ENCODE results near the gene HOXB2.

The HOXB2 gene

DNA sequence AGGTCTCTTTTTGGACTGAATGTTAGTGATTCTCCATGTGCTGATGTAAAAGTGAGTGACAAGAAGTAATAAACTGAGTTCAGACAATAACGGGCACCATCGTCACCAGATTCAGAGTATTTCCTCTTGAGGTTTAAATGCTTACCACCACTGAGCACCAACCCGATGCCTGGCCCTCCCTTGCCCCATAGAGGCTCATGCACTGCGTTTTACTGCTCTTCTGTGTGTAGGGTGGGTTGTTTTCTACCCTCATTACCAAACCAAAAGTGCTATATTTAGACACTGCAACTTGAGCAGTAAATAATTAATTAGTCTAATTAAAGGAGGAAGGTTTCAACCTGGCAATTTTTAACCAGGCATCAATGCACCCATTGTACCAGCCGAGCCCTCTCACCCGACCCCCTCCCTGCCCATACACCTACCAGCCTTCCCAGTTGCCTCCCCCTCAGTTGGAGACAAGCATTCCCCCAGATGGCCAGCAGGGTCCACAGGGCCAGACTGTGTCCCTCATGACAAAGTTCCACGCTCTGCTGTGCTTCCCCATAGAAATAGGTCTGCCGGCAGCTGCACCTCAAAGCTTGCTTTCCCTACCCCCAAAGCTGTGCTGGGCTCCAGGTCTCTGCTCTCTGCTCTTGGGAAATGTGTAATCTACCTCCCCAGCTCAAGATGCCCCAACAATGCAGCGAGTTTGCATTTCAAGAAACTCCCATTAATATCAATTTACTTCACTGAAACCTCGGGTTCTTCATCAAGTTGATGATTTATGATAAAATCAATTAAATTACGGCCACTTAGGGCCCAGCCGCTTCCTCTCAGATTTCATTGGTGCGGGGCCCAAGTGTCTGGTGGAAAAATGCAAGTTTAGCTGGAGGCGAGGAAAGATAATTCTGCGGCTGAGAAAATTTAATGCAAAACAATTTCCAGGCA, 17.2 kb upstream of the HOXB2 start:
- peak overlapping the region; percentile 88 to 100 (median 99) for H3K27ac Mint-ChIP-seq
- H3K27me3 Mint-ChIP-seq (ENCODE audit: low read depth) = peaks cover 19% of the 10 kb centered on the region
- H3K4me1 Mint-ChIP-seq = peaks cover 63% of the 10 kb centered on the region
- peak; percentile 36 to 56 (median 49) for TF ChIP-seq CTCF (IDR thresholded peaks at IDR 0.05; ENCODE audit: unreplicated experiment in 3 of 3)
- no peaks in the 10 kb centered on the region for H3K36me3 Mint-ChIP-seq (ENCODE audit: low read depth)
- no peaks in the 10 kb centered on the region for H3K9me3 Mint-ChIP-seq
- H3K4me3 Mint-ChIP-seq = peak overlapping the region; percentile 69 to 82 (median 82)

GRCh38 chr17:48559840-48560817, 15.2 kb upstream of the HOXB2 start:
- no peaks in the 10 kb centered on the region for H3K36me3 Mint-ChIP-seq (ENCODE audit: low read depth)
- H3K4me1 Mint-ChIP-seq = peaks cover 82% of the 10 kb centered on the region
- peaks cover 22% of the 10 kb centered on the region for H3K27me3 Mint-ChIP-seq (ENCODE audit: low read depth)
- peak overlapping the region; percentile 56 to 78 (median 65) for H3K4me3 Mint-ChIP-seq
- peak overlapping the region; percentile 97 to 100 (median 99) for H3K27ac Mint-ChIP-seq
- no peak for TF ChIP-seq CTCF (IDR thresholded peaks at IDR 0.05; ENCODE audit: unreplicated experiment in 3 of 3)
- H3K9me3 Mint-ChIP-seq = no peaks in the 10 kb centered on the region

GRCh38 chr17:48559122-48559839, 14.4 kb upstream of the HOXB2 start:
- H3K9me3 Mint-ChIP-seq = no peaks in the 10 kb centered on the region
- H3K27ac Mint-ChIP-seq = peak overlapping the region; percentile 97 to 100 (median 99)
- H3K4me1 Mint-ChIP-seq = peaks cover 88% of the 10 kb centered on the region
- no peak for TF ChIP-seq CTCF (IDR thresholded peaks at IDR 0.05; ENCODE audit: unreplicated experiment in 3 of 3)
- peak overlapping the region; percentile 56 to 78 (median 65) for H3K4me3 Mint-ChIP-seq
- peaks cover 22% of the 10 kb centered on the region for H3K27me3 Mint-ChIP-seq (ENCODE audit: low read depth)
- H3K36me3 Mint-ChIP-seq (ENCODE audit: low read depth) = no peaks in the 10 kb centered on the region

DNA sequence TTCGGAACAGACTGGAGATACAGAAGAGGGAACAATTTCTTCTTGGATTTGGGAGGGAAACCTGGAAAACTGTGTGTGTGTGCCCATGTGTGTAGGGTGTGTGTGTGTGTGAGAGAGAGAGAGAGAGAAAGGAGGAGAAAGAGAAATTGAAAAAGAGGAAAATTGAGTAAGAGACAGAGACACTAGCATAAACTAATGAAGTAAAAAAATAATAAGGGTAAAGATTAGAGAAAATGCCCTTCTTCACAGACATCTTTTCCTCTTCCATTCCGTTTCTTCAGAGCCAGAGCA, 13.9 kb upstream of the HOXB2 start:
- Mint-ChIP-seq H3K9me3 (no peaks in the 10 kb centered on the region), H3K27ac (peak overlapping the region; percentile 97 to 100 (median 99)), H3K36me3 (ENCODE audit: low read depth) (peaks cover 1% of the 10 kb centered on the region), H3K4me1 (peaks cover 93% of the 10 kb centered on the region), H3K4me3 (peak overlapping the region; percentile 56 to 78 (median 65)), H3K27me3 (ENCODE audit: low read depth) (peaks cover 22% of the 10 kb centered on the region)
- no peak for TF ChIP-seq CTCF (IDR thresholded peaks at IDR 0.05; ENCODE audit: unreplicated experiment in 3 of 3)

DNA sequence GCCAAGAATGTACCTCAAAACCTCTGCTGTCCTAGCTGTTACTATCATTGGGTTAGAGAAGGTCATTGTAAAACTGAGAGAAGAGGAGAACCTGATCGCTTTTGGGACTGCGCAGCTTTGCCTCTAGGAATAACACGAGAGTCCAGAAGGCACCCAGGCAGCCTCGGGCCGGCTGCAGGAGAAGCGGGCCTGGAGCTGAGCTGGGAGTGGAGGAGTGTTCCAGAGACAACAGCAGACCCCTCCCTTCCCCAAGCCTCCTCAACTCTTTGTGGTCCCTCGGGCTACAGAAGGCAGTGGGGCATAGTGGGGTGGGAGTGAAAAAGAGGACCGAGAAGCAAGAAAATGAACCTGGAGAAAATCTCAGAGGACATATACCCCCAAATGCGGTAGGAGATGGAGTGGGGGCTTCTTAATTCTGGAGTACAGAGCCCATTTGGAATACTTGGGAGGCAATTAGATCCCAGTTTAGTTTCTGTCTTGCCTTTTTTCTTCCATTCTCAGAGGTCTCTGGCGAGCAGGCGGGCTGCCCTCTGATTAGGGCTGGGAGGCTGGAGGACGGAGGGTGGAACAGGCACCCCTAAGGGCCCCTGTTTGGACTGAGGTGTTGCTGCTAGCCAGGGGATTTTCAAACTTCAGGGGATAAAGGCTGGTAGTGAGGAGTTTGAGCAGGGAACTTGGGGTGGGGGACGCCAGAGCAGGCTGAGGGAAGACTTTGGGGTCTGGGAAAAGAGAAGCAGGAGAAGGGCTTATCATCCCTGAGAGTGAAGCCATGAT, 13.3 kb upstream of the HOXB2 start:
- TF ChIP-seq CTCF (IDR thresholded peaks at IDR 0.05; ENCODE audit: unreplicated experiment in 3 of 3) = no peak
- Mint-ChIP-seq H3K9me3 (no peaks in the 10 kb centered on the region), H3K4me3 (peak overlapping the region; percentile 56 to 78 (median 65)), H3K36me3 (ENCODE audit: low read depth) (peaks cover 7% of the 10 kb centered on the region), H3K4me1 (peaks cover 93% of the 10 kb centered on the region), H3K27ac (peak overlapping the region; percentile 97 to 100 (median 99)), H3K27me3 (ENCODE audit: low read depth) (peaks cover 22% of the 10 kb centered on the region)

All from nephron (organoid).